22Rv1 (cell line): ENCODE measurements around the gene REPS2.

Experiments
- H3K27ac ChIP-seq: fragments of 450-650 bp; 2 replicates; pipeline ENCODE4 v1.5.1; 2017
- ZFX ChIP-seq: fragments of 450-650 bp; IDR thresholded peaks from 2 replicates; pipeline ENCODE4 v1.6.1; 2017; ENCODE audit warnings: antibody characterized with exemption, borderline replicate concordance
- TF ChIP-seq, protein P1 (sequence below): fragments of 450-650 bp; IDR thresholded peaks from 2 replicates; pipeline ENCODE4 v1.5.1; 2017; ENCODE audit warnings: mild to moderate bottlenecking

REPS2 gene

DNA sequence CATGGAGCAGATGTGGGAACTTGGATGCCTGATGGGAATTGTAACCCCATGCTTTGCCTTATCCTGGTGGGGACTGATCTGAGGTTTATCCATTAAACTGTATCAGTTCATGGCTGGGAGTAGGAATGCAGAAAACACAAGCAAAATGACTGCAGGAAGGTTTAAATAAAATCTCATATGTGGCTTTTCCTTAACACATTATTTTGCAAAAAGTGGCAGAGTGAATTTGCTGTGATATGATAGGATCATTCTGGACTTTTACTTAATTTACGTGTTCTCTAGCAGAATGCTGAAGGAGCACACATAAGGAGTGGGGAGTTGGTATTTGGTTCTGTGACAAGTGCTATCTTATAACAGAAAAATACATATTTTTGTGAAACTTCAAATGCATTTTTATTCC is 34.8 kb downstream of the REPS2 start:
- no peak for TF ChIP-seq ZFX
- TF ChIP-seq, protein P1, sequence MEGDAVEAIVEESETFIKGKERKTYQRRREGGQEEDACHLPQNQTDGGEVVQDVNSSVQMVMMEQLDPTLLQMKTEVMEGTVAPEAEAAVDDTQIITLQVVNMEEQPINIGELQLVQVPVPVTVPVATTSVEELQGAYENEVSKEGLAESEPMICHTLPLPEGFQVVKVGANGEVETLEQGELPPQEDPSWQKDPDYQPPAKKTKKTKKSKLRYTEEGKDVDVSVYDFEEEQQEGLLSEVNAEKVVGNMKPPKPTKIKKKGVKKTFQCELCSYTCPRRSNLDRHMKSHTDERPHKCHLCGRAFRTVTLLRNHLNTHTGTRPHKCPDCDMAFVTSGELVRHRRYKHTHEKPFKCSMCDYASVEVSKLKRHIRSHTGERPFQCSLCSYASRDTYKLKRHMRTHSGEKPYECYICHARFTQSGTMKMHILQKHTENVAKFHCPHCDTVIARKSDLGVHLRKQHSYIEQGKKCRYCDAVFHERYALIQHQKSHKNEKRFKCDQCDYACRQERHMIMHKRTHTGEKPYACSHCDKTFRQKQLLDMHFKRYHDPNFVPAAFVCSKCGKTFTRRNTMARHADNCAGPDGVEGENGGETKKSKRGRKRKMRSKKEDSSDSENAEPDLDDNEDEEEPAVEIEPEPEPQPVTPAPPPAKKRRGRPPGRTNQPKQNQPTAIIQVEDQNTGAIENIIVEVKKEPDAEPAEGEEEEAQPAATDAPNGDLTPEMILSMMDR, result no peak
- H3K27ac ChIP-seq, result no peak overlapping the region

DNA sequence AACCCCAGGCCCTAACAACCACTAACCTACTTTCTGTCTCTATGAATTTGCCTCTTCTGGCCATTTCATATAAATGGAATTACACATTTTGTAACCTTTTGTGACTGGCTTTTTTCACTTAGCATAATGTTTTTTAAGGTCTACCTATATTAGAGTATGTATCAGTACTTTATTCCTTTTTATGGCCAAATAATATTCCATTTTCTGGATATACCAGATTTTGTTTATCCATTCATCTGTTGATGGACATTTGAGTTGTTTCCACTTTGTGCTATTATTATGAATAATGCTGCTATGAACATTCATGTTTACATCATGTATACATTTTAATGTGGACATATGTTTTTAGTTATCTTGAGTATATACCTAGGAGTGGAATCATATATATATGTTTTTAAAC is 35.5 kb downstream of the REPS2 start:
- TF ChIP-seq, protein P1, result no peak
- TF ChIP-seq ZFX, result no peak
- no peak overlapping the region for H3K27ac ChIP-seq

DNA sequence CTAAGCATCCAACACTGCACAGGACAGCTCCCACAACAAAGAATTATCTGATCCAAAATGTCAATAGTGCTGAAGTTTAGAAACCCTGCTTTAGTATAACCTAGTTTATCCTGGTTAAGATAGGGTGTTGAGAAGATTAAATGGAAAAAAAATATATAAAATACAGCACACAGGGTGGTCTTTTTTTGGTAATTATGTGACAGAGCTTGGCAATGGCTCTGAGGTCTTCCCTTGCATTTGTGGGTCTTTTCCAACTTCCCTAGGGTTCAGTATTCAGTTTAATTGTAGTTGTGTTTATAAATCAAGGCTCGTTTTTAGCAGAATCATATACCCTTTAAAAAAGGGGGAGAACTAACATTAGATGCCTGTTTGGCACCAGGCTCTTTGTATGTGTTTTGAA is 36.6 kb downstream of the REPS2 start:
- no peak overlapping the region for H3K27ac ChIP-seq
- no peak for TF ChIP-seq ZFX
- TF ChIP-seq, protein P1, result no peak

DNA sequence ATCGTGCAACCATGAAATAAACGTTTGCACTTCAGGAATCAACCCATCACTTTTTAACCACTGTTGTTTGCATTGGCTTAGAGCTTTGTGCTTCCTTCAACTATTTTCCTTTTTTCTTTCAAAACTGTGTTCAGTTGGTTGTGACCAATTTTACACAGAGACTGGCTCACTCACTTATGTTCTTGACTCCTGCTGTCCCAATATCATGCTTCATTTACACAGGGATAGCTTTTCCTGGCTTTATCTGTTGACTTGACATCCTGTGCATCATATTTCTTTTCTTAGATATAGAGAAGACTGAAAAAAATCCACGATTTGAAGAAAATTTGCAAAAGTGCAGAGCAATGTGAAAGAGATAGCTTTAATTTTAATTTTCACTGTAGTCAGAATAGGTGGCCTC is 38.8 kb downstream of the REPS2 start:
- no peak overlapping the region for H3K27ac ChIP-seq
- no peak for TF ChIP-seq ZFX
- TF ChIP-seq, protein P1, result no peak

DNA sequence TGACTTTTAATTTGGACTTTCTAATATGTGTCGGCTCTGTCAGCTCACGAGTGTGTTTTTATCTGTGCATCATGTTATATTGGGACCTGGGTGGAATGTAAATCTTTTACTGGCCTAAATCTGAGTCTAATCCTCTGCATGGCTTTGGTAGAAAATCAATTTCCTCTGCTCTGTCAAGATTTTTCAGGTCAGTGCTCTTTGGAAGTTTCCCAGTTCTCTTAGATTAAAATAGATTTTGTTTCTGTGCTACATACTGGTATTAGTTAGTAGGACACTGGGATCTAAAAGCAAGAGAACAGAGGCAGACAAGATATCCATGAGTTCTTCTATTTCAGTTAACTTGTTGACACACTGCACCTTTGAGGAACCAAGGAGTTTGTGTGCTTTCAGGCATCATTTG is 39.7 kb downstream of the REPS2 start:
- TF ChIP-seq, protein P1, result no peak
- TF ChIP-seq ZFX, result no peak
- no peak overlapping the region for H3K27ac ChIP-seq

DNA sequence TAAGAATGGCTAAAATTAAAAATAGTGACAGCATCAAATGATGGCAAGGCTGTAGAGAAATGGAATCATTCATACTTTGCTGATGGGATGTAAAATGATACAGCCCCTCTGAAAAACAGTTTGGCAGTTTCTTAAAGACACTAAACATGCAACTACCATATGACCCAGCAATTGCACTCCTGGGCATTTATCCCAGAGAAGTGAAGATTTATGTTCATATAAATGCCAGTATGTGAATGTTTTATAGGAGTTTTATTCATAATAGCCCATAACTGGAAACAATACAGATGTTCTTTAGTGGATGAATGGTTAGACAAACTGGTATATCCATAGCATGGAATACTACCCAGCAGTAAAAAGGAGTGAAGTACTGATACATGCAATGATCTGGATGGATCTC is 43.3 kb downstream of the REPS2 start:
- TF ChIP-seq, protein P1, result no peak
- no peak for TF ChIP-seq ZFX
- no peak overlapping the region for H3K27ac ChIP-seq

DNA sequence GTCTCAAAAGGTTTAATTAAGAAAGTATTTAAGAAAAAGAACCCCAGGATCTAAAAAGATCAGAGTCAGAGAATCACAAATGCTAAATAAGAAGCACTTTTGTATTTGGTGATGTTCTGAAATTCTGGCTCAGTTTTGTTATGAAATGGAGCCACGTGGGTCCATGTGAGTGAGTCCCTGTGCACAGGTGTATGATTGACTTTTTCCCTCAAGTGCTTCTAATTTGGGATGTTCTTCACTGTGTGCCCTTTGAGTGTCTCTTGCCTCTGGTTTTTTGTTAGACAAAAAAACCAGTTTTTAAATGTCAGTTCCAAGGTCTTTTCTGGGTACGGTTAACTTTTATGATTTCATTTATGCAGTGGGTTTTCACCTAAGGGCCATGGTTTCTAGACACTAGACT is 44.4 kb downstream of the REPS2 start:
- TF ChIP-seq, protein P1, result no peak
- no peak for TF ChIP-seq ZFX
- H3K27ac ChIP-seq, result no peak overlapping the region
